GM12878 (cell line): ENCODE results near the gene MRPL38. TPM values are rescaled to one million over a fixed set of nuclear protein-coding genes. Genes with fewer than 3 reads are reported as not detected.
A peak's percentile ranks its signal among the peaks of the same experiment; 100 is the strongest.

ENCODE experiments used
- ATF3 ChIP-seq: IDR thresholded peaks from 2 replicates; pipeline ENCODE4 v1.6.1; 2011; ENCODE audit warnings: low read depth, mild to moderate bottlenecking, low read length, moderate library complexity, borderline replicate concordance; ENCODE audit errors: extremely low read depth
- CBX3 ChIP-seq: fragments of 200-600 bp; sonication (generic); IDR thresholded peaks from 2 replicates; pipeline ENCODE4 v1.6.1; 2016; ENCODE audit warnings: low read depth, borderline replicate concordance
- ESRRA ChIP-seq: IDR thresholded peaks from 2 replicates; pipeline ENCODE4 v1.6.1; 2012; ENCODE audit warnings: mild to moderate bottlenecking, low read length, improper control_type of control experiment
- IKZF2 ChIP-seq, 2 experiments: fragments of 450-650 bp; IDR thresholded peaks; 2 replicates each; pipeline ENCODE4 v1.6.1; 2017; ENCODE audit warnings: mild to moderate bottlenecking in 2 of 2, moderate library complexity in 2 of 2
- KDM1A ChIP-seq: fragments of 200-600 bp; sonication (generic); IDR thresholded peaks from 2 replicates; pipeline ENCODE4 v1.6.1; 2016; ENCODE audit warnings: borderline replicate concordance
- MEF2B ChIP-seq: fragments of 450-650 bp; IDR thresholded peaks from 2 replicates; pipeline ENCODE4 v1.6.1; 2018; ENCODE audit warnings: mild to moderate bottlenecking, moderate library complexity; ENCODE audit not compliant: partially characterized antibody, poor library complexity, severe bottlenecking
- RFX5 ChIP-seq: IDR thresholded peaks from 2 replicates; pipeline ENCODE4 v1.6.1; 2011; ENCODE audit warnings: low read depth, low read length, improper control_type of control experiment
- SMARCA5 ChIP-seq: fragments of 450-650 bp; IDR thresholded peaks from 2 replicates; pipeline ENCODE4 v1.6.1; 2017; ENCODE audit warnings: mild to moderate bottlenecking
- ZBTB4 ChIP-seq: fragments of 450-650 bp; formaldehyde crosslinking; IDR thresholded peaks from 2 replicates; pipeline ENCODE4 v1.4.0; 2022; ENCODE audit warnings: mild to moderate bottlenecking, moderate library complexity
- ZNF687 ChIP-seq: fragments of 450-650 bp; IDR thresholded peaks from 2 replicates; pipeline ENCODE4 v1.6.1; 2017; ENCODE audit warnings: mild to moderate bottlenecking, moderate library complexity
- polyA plus RNA-seq, 11 experiments: library from polyadenylated mRNA; depleted of rRNA in 4 of 11; unstranded in 6 of 11; stranded (reverse) in 5 of 11; fragments of >200 nt; fragmentation: Nextera tagmentation in 4 of 11; fragmentation: Illumina TruSeq in 1 of 11; extraction: Ambion mirVana in 4 of 11; extraction: Trizol in 1 of 11; gene quantifications; 1 replicate in 1 of 11; 2 replicates in 10 of 11; pipeline versions ENCODE4 v1.2.1 to v1.2.3, GENCODE V29; 2011 to 2016; ENCODE audit warnings: inconsistent platforms in 2 of 11, missing spikeins in 2 of 11, low read depth in 1 of 11
- total RNA-seq, 4 experiments: library from RNA; depleted of rRNA in 3 of 4; stranded (reverse); fragments of >200 nt in 3 of 4; fragmentation: Illumina TruSeq in 1 of 4; extraction: Trizol in 1 of 4; gene quantifications; 2 replicates each; pipeline versions ENCODE4 v1.2.1 to v1.2.3, GENCODE V29; 2013 to 2021
- TF ChIP-seq, protein P1 (sequence below), 3 experiments: IDR thresholded peaks in 2 of 3; conservative IDR thresholded peaks in 1 of 3; 2 replicates each; pipeline ENCODE4 v1.5.1; 2011; ENCODE audit warnings: low read depth in 3 of 3, low read length in 3 of 3, mild to moderate bottlenecking in 3 of 3, control low read depth in 2 of 3, moderate library complexity in 2 of 3, inconsistent platforms in 1 of 3, mixed read lengths in 1 of 3; ENCODE audit not compliant: control insufficient read depth in 2 of 3, insufficient read depth in 1 of 3; ENCODE audit errors: extremely low read depth in 1 of 3
- TF ChIP-seq, protein P2 (sequence below): fragments of 450-650 bp; IDR thresholded peaks from 2 replicates; pipeline ENCODE4 v1.6.1; 2018; ENCODE audit warnings: borderline replicate concordance, mild to moderate bottlenecking; ENCODE audit not compliant: partially characterized antibody
- TF ChIP-seq, protein P3 (sequence below): fragments of 150-350 bp; IDR thresholded peaks from 2 replicates; pipeline ENCODE4 v1.6.1; 2014; ENCODE audit warnings: mild to moderate bottlenecking, low read depth, low read length

The MRPL38 gene
- total and polyA plus RNA-seq, 10 of the 15 experiments (the other 5 are each of a cell fraction or from before 2014, with no cell fraction given): 6.6 to 205 (median 53.1) TPM

DNA sequence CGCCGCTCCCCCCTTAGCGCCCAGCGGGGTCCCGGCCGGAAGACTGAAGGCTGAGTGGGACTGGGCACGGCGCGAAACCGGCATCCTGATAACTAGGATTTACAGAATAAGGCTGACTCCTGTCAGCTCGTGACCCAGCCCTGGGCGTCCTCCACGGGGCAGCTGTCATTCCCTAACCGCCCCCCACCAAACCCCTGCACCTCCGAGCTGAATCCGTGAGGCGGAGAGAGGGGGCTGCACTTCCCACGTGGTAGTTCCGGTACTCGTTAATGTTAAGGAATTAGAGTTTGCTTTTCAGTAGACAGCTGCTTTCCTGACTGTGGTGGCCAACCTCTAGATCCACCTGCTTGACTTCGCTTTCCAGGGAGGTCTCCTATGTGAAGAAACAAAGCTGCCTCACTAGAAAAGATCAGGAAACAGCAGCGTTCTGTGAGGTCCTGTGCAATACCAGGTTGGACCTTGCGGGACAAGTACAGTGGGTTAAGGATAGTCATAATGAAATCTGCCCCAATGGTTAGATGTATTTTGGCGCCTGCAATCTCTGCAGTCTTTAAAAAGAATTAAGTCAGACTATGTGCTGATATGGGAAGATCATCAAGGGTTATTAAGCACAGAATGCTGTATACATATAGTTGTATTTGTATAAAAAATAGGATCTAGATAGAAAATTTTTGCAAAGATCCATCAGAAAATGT is 48.5 kb downstream of the MRPL38 start (continued):
- TF ChIP-seq, protein P1, sequence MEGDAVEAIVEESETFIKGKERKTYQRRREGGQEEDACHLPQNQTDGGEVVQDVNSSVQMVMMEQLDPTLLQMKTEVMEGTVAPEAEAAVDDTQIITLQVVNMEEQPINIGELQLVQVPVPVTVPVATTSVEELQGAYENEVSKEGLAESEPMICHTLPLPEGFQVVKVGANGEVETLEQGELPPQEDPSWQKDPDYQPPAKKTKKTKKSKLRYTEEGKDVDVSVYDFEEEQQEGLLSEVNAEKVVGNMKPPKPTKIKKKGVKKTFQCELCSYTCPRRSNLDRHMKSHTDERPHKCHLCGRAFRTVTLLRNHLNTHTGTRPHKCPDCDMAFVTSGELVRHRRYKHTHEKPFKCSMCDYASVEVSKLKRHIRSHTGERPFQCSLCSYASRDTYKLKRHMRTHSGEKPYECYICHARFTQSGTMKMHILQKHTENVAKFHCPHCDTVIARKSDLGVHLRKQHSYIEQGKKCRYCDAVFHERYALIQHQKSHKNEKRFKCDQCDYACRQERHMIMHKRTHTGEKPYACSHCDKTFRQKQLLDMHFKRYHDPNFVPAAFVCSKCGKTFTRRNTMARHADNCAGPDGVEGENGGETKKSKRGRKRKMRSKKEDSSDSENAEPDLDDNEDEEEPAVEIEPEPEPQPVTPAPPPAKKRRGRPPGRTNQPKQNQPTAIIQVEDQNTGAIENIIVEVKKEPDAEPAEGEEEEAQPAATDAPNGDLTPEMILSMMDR (IDR thresholded peaks at IDR 0.05 in 2 of 3, conservative IDR thresholded peaks at IDR 0.05 in 1 of 3; ENCODE audit: control insufficient read depth in 2 of 3, extremely low read depth in 1 of 3, insufficient read depth in 1 of 3, low read depth in 3 of 3, low read length in 3 of 3): peak in 2 of 3 experiments; percentile 49 to 52; a peak in 3 of 6 replicates
- TF ChIP-seq RFX5 (no peak), CBX3 (no peak), MEF2B (peak; percentile 9), KDM1A (no peak), ESRRA (no peak), ZNF687 (no peak), ZBTB4 (no peak), SMARCA5 (0 out of 2 replicates have a peak, but pooled peaks have one; percentile 58), ATF3 (no peak), IKZF2 (IDR thresholded peaks at IDR 0.05) (peak; percentile 37 to 63; a peak in 2 of 4 replicates)
- TF ChIP-seq, protein P2, sequence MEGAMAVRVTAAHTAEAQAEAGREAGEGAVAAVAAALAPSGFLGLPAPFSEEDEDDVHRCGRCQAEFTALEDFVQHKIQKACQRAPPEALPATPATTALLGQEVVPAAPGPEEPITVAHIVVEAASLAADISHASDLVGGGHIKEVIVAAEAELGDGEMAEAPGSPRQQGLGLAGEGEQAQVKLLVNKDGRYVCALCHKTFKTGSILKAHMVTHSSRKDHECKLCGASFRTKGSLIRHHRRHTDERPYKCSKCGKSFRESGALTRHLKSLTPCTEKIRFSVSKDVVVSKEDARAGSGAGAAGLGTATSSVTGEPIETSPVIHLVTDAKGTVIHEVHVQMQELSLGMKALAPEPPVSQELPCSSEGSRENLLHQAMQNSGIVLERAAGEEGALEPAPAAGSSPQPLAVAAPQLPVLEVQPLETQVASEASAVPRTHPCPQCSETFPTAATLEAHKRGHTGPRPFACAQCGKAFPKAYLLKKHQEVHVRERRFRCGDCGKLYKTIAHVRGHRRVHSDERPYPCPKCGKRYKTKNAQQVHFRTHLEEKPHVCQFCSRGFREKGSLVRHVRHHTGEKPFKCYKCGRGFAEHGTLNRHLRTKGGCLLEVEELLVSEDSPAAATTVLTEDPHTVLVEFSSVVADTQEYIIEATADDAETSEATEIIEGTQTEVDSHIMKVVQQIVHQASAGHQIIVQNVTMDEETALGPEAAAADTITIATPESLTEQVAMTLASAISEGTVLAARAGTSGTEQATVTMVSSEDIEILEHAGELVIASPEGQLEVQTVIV: no peak
- TF ChIP-seq, protein P3, sequence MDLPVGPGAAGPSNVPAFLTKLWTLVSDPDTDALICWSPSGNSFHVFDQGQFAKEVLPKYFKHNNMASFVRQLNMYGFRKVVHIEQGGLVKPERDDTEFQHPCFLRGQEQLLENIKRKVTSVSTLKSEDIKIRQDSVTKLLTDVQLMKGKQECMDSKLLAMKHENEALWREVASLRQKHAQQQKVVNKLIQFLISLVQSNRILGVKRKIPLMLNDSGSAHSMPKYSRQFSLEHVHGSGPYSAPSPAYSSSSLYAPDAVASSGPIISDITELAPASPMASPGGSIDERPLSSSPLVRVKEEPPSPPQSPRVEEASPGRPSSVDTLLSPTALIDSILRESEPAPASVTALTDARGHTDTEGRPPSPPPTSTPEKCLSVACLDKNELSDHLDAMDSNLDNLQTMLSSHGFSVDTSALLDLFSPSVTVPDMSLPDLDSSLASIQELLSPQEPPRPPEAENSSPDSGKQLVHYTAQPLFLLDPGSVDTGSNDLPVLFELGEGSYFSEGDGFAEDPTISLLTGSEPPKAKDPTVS: no peak
